GM11168 (cell line): Measurements from ENCODE around the gene PDLIM7.

Experiments used
- in situ Hi-C: fragments of 300-500 bp; cut with MboI; formaldehyde crosslinking; loops from one replicate; pipeline ENCODE4 v1.12.0; 2022; ENCODE audit warnings: low sequenced_read_pairs; ENCODE audit not compliant: unreplicated experiment

The PDLIM7 gene

GRCh38 chr5:177448244-177448950, 49.0 kb downstream of the PDLIM7 start:
- in situ Hi-C loops: loop anchor here (5.0 kb wide), 1 partner anchor 41 kb away; the partner anchor contains the start of gene F12

DNA sequence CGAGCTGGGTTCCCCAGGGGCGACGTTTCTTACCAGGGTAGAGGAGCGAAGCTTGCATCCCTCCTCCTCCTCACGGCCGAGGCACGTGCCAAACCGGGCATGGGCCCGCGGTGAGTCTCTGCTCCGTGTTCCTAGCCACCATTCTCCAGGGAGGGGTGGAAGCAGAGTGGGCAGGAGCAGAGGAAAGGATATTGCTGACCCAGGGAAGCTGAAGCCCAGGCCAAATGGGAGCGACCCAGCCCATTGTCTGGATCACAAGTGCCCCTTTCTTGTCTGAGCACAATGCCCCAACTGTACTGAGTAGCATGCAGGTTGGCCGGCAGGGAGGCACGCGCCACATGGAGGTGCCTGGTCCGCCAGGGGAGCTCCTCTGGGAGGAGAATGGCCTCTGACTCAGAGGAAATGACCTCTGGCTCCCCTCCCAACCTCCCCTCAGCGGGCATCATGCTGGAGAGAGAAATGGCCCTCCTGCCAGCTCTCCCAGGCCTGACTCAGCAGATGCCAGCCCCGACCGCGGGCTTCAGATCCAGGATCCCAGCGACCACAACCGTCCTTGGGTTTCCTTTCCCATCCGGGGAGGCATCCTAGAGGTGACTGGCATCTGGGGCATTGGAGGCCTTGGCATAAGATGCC, 49.7 kb downstream of the PDLIM7 start:
- in situ Hi-C loops: loop anchor here (5.0 kb wide), 1 partner anchor 40 kb away; the partner anchor contains the start of gene F12

- in situ Hi-C loops: loop anchor here (5.0 kb wide), 1 partner anchor 40 kb away; the partner anchor contains the start of gene F12
Observed at GRCh38 chr5:177447066-177447610, 50.3 kb downstream of the PDLIM7 start.

DNA sequence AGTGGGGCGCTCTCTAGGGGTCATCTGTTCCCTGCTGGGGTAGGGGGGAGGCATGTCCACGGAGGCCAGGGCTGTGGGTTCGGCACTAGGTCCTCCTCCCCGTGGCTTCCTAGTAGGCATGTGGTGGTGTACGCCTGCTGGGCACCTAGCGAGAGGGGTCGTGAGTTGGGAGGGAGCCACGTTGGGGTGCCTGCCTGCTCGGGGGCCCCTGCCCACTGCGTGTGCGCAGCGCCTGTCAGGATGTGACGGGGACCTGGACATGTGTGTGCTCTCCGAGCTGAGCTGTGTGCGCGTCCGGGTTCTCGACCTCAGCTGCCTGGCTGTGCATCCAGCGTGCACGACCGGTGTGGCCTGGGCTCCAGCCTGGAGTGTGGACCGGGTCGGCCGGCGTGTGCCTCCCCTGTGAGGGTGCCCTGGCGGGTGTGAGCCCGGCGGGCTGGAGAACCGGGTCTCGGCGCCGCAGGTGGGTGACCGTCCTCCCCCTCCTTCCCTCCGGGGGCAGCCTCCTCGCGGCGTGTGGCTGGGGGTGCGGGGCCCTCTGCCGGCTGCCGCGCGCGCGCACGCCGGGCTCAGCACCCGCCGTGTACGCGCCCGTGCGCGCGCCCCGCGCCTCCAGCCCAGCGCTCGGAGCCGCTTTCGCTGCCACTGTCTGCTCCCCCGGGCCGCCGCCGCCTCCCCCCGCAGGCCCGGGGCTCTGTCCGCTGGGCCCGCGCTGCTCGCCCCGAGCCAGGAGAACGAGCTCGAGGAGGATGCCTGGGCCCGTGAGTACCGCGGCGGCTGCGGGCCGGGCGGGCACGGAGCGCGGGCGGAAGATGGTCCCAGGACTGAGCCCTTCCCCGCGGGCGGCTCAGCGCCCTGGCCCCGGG, 51.0 kb downstream of the PDLIM7 start, which contains the start of gene PRR7:
TSS of gene PRR7 (plus strand) at position 615 of the 866 bp plus-strand sequence. CDS start 8,254 bp downstream, outside the sequence.
- in situ Hi-C loops: loop anchor here (5.0 kb wide), 1 partner anchor 39 kb away; the partner anchor contains the start of gene F12

- in situ Hi-C loops: loop anchor here (5.0 kb wide), 1 partner anchor 39 kb away; the partner anchor contains the start of gene F12
Observed at GRCh38 chr5:177445917-177446199, 51.5 kb downstream of the PDLIM7 start.

DNA sequence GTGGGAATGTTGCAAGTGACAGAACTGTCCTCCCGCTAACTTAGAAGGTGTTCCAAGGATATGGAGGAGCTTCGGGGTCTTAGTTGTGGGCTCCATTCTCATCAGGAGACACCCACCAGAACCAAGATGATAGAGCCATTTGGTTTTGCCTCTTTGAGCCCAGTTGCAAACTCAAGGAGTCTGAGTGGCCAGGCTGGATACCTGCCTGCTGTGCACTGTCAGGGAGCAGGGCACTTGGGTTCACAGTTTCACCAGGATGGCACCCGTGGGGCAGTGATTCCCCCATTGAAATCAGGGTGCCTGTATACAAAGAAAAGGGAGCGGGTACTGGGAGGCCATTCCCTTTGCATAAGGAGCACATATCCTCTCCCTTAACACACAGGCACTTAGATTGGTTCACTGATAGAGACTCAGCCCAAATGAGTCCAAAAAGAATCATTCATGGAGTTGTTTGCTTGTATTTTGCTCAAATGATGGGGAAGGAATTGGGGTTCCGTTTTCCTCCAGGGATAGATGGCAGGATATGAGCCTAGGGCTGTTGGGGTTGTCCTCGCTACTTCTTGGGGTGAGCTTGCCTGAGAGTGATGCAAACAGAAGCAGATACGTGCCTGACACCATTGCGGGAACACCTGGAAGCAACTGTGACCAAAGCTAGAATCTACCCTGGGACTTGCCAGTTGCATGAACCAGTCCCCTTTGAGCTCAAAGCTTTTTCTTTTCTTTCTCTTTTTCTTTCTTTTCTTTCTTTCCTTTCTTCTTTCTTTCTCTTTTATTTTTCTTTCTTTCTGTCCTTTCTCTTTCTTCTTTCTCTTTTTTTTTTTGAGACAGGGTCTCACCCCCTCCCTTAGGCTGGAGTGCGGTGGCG, 52.1 kb downstream of the PDLIM7 start:
- in situ Hi-C loops: loop anchor here (5.0 kb wide), 1 partner anchor 38 kb away; the partner anchor contains the start of gene F12

- in situ Hi-C loops: loop anchor here (5.0 kb wide), 1 partner anchor 37 kb away; the partner anchor contains the start of gene F12
Observed at GRCh38 chr5:177444106-177445051, 53.0 kb downstream of the PDLIM7 start.

DNA sequence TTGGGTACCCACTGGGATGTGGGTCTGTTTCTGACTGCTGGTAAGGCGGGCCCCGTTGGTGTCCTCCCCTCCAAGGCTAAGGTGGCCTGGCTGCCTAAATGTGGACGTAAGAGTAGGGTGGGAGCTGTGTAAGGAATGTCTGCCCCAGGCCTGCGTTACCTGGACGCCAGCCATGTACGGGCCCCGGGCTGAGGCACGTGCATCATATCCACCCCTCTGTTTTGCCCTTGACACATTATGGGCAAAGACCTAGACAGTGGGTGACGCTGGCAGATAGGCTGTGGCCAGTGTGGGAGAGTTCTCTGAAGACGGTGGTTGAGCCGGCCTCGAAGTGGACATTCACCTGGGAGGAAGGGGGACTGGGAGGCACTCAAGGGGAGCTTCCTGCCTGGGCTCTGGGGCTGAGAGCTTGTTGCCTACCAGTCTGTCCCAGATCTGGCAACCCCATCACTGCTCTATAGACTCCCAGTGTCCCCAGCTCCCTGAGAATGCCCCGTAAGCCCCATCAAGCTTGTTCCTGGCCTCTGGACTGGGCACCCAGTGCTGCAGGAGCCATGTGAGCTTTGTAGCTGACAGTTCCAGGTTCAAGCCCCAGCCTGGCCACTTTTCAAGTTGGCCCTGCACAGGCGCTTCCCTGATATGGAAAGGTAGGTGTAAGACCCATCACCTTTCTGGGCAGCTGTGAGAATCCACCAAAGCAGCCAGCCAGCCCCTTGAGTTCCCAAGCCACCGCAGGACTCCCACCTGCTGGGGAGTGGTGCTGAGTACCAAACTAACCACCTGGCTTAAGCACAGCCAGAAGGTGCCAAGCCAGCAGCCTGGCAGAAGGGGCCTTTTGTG, 54.0 kb downstream of the PDLIM7 start:
- in situ Hi-C loops: no loop called here

GRCh38 chr5:177442066-177442826, 55.2 kb downstream of the PDLIM7 start:
- in situ Hi-C loops: no loop called here

DNA sequence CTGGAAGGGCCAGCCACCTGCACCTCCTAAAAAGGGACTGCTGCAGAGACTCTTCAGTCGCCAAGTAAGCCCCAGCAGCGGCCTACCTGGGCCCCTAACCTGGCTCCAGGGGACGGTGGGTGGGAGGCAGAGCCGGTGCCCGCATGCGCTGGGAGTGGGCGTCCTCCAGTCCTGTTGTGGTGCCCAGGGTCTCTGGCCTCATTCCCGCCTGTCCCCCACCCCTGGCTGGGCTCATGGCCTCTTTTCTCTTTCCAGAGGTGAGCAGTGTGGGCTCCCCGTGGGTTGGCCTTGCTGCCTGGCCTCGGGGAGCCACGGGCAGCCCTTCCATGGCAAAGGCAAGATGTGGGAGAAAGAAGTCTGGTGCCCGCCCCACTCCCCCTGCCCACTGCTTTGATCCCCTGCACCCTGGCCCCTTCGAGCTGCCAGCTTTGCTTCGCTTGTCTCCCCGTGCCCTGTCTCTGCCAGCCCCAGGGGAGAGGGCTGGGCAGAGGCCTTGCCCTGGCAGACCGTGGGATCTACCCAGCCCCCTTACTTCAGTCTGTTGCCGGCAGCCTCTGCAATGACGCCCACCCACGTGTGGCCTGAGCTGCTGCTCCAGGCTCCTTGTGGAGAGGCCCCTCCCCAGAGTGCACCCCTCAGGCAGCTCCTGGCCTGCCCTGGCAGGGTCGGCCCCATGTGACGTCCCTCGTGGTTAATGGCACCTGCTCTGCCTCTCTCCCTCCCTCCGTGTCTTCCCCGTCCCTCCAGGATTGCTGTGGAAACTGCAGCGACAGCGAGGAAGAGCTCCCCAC, 56.2 kb downstream of the PDLIM7 start:
- in situ Hi-C loops: no loop called here

DNA sequence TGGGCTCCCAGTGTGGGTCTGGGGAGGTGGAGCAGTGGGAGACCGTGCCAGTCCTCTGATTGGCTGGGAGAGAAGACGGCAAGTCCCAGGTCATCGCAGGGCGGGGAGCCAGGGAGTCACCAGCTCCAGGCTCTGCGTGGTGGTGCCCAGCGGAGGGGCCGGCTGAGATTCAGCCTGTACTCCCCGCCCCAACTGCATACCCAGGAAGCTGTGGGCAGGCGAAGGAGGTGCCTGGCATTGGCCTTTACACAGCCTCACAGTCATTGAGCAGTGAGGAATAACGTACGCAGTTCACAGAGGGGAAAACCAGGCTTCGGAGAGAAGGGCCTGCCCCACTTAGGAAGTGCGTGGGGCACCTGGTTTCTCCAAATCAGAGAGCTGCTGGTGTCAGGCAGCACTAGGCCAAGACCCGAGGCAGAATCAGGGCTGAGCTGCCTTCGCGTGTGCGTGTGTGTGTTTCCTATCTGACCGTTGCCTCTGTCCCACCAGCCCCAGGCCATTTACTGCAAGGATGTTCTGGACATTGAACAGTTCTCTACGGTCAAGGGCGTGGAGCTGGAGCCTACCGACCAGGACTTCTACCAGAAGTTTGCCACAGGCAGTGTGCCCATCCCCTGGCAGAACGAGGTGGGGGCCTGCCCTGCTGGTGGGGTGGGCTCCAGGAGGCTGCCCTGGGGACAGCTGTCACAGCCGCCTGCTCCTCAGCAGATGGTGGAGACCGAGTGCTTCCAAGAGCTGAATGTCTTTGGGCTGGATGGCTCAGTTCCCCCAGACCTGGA, 57.0 kb downstream of the PDLIM7 start:
- in situ Hi-C loops: no loop called here

GRCh38 chr5:177439518-177440053, 57.8 kb downstream of the PDLIM7 start:
- in situ Hi-C loops: no loop called here

- in situ Hi-C loops: no loop called here
Observed at GRCh38 chr5:177438468-177438867, 58.9 kb downstream of the PDLIM7 start.

DNA sequence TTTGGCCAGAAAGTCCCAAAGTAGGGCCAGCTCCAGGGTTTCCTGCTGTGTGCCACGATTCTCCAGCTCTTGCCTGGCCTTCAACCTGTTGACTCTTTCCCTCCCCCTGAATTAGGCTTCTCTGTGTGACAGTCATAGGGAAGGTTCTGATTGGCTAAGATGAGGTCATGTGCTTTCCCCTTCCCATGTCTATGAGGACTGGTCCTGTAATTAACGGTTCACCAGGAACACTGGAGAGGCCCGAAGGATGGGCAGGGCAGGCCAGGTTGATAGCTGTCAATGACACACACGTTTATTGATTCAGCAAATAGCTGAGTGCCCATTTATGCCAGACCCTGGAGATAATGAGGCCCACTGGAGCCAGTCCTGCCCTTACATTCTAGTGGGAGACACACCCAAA, 59.8 kb downstream of the PDLIM7 start:
- in situ Hi-C loops: no loop called here
